GM13976 (cell line): Measurements from ENCODE around the gene ST8SIA2.
A peak's percentile ranks its signal among the peaks of the same experiment; 100 is the strongest.

Experiments
- DNase-seq: peaks from one replicate; pipeline ENCODE4 v3.0.0; 2012; ENCODE audit warnings: low spot score
- CTCF ChIP-seq: IDR thresholded peaks from 2 replicates; pipeline ENCODE4 v1.5.1; 2012; ENCODE audit warnings: borderline replicate concordance, mild to moderate bottlenecking; ENCODE audit not compliant: insufficient read depth; ENCODE audit errors: extremely low read depth, missing control alignments, control extremely low read depth
- in situ Hi-C: fragments of 300-500 bp; cut with MboI; formaldehyde crosslinking; loops from one replicate; pipeline ENCODE4 v1.12.0; 2022; ENCODE audit warnings: low sequenced_read_pairs, mixed read lengths, inconsistent platforms; ENCODE audit not compliant: unreplicated experiment

The ST8SIA2 gene

GRCh38 chr15:92383519-92384324 lies 10.0 kb upstream of the ST8SIA2 start:
- in situ Hi-C loops, result loop anchor here (25.0 kb wide), 1 partner anchor 329 kb away; no protein-coding TSS in a partner anchor
- TF ChIP-seq CTCF, result peak; percentile 55
- DNase-seq, result peak; percentile 39

DNA sequence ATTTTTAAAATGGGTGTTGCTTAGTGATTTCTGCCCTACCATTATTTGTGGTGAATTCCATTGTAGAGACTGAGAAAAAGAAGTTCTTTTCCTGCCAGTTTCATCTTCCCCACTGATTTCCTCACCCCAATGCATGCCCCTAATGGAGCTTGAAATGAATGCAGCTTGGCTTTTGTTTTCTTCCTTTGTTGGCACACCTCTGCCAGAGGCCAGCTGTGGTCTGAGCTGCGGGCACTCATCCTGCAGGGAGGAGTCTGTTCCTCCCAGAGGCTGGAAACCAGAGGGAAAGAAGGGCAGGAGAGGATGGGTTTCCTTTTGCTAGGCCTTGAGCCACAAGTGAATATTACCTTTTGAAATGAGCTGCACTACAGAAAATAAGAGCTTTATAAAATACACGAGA lies 9.3 kb upstream of the ST8SIA2 start:
- in situ Hi-C loops, result loop anchor here (25.0 kb wide), 1 partner anchor 328 kb away; no protein-coding TSS in a partner anchor
- no peak for TF ChIP-seq CTCF
- no peak for DNase-seq

GRCh38 chr15:92385096-92385495 lies 8.6 kb upstream of the ST8SIA2 start:
- DNase-seq, result no peak
- in situ Hi-C loops, result loop anchor here (5.0 to 25.0 kb wide), 2 partner anchors 288 to 327 kb away; no protein-coding TSS in a partner anchor
- TF ChIP-seq CTCF, result no peak

GRCh38 chr15:92391640-92392039 lies 2.0 kb upstream of the ST8SIA2 start:
- DNase-seq, result peak; percentile 40
- in situ Hi-C loops, result loop anchor here (25.0 kb wide), 1 partner anchor 321 kb away; no protein-coding TSS in a partner anchor
- TF ChIP-seq CTCF, result peak; percentile 12

DNA sequence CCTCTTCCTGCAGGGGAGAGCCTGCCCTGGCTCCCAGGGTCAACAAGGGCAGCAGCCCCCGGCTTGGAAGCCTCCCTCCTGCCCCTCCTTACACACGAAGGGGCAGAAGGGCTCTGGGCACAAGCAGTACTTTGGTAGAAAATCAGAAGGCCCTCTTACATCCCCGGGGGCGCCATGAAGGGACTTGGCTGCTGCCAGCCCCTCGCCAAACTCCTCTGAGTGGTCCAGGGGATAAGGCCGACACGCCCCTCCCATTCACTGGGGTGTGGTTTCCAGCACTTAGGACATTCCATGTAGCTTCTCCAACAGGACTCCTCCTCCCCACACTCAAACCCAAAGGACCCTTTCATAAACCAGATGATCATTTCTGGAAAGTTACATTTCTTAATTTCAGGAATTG lies 1.2 kb upstream of the ST8SIA2 start:
- in situ Hi-C loops, result loop anchor here (25.0 kb wide), 1 partner anchor 320 kb away; no protein-coding TSS in a partner anchor
- no peak for TF ChIP-seq CTCF
- DNase-seq, result no peak

DNA sequence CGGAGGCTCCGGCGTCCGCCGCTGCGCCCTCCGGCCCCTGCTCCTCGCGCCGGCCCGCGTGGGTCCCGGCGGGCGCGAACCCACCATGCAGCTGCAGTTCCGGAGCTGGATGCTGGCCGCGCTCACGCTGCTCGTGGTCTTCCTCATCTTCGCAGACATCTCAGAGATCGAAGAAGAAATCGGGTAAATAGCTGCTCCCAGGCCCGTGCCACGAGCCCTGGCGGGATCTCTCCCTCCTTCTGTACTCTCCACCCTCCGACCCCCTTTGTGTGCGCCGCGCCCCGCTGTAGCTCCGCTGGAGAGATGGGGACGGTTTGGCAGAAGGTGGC lies 263 bp downstream of the ST8SIA2 start:
- in situ Hi-C loops, result loop anchor here (25.0 kb wide), 1 partner anchor 318 kb away; no protein-coding TSS in a partner anchor
- no peak for TF ChIP-seq CTCF
- peak; percentile 24 for DNase-seq
